ENCODE measurements around the gene CDCA5.
A peak's percentile ranks its signal among the peaks of the same experiment; 100 is the strongest.

The CDCA5 gene

DNA sequence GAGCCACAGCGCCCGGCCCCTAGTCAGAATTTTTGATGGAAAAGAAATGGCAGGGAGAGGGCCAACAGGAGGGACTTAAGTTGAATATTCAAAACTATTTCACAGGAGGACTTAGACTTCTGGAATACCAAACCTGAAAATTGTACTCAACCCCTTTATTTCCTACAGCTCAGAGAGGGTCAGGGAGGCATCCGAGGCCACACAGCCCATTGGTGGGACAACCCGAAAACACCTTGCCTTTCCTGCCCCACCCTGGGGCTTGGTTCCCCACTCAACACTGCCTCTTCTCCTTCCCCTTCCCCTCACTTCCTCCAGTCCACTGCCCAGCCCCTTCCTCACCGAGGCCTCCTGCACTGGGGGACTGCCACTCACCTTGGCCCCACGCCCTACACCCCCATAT lies 26.8 kb downstream of the CDCA5 start:
- no peaks in the 10 kb centered on the region for H3K36me3 ChIP-seq (ENCODE audit: control insufficient read depth in 1 of 2, insufficient read depth in 2 of 2, low read depth in 1 of 2, low read length in 2 of 2)
- no peak overlapping the region for H2BK12ac ChIP-seq (ENCODE audit: low read length in 2 of 2)
- H4K8ac ChIP-seq (ENCODE audit: low read length), result no peak overlapping the region
- H3K4me2 ChIP-seq (ENCODE audit: low read length, poor library complexity, severe bottlenecking), result no peak overlapping the region
- H3K27ac ChIP-seq (ENCODE audit: low read length, poor library complexity, severe bottlenecking), result no peak overlapping the region
- H3K18ac ChIP-seq (ENCODE audit: low read depth in 1 of 2, low read length in 2 of 2), result no peak overlapping the region
- H3K4me3 ChIP-seq (ENCODE audit: insufficient read depth in 1 of 2, low read depth in 1 of 2, low read length in 2 of 2), result no peak overlapping the region
- H4K91ac ChIP-seq (ENCODE audit: low read length), result no peak overlapping the region
- peaks cover 22 to 37% of the 10 kb centered on the region in 2 experiments for H3K27me3 ChIP-seq (ENCODE audit: control insufficient read depth in 1 of 2, insufficient read depth in 1 of 2, low read length in 2 of 2)
- no peak for DNase-seq
- H3K23ac ChIP-seq (ENCODE audit: low read length in 2 of 2), result no peak overlapping the region
- H3K9me3 ChIP-seq (ENCODE audit: control insufficient read depth, low read length), result no peaks in the 10 kb centered on the region
- H2BK5ac ChIP-seq (ENCODE audit: low read depth, low read length, poor library complexity, severe bottlenecking), result no peak overlapping the region
- H3K79me1 ChIP-seq (replicated peaks; ENCODE audit: low read length, poor library complexity, severe bottlenecking), result no peaks in the 10 kb centered on the region
- H3K4ac ChIP-seq (ENCODE audit: low read depth in 1 of 2, low read length in 2 of 2), result no peak overlapping the region
- 89% methylated on average over 6 of the region's 6 CpGs for WGBS
- H3K9ac ChIP-seq (ENCODE audit: low read length), result no peak overlapping the region
- H2AK5ac ChIP-seq (ENCODE audit: low read length, severe bottlenecking), result no peak overlapping the region
- peaks cover 1% of the 10 kb centered on the region for H3K4me1 ChIP-seq (ENCODE audit: control insufficient read depth, insufficient read depth, low read depth, low read length)
- peak overlapping the region; percentile 3 for H2BK15ac ChIP-seq (ENCODE audit: low read depth, poor library complexity, severe bottlenecking)
- no peak overlapping the region for H3K14ac ChIP-seq (ENCODE audit: low read length in 2 of 2)
- no peak overlapping the region for H2BK120ac ChIP-seq (ENCODE audit: low read depth, low read length)
- no peak overlapping the region for H2AFZ ChIP-seq (ENCODE audit: low read depth, low read length)

GRCh38 chr11:65055538-65055937 lies 28.3 kb downstream of the CDCA5 start:
- Histone ChIP-seq H3K9ac (ENCODE audit: low read length) (no peak overlapping the region), H3K4me2 (ENCODE audit: low read length, poor library complexity, severe bottlenecking) (no peak overlapping the region), H3K4me1 (ENCODE audit: control insufficient read depth, insufficient read depth, low read depth, low read length) (peaks cover 5% of the 10 kb centered on the region), H3K14ac (ENCODE audit: low read length in 2 of 2) (no peak overlapping the region), H3K18ac (ENCODE audit: low read depth in 1 of 2, low read length in 2 of 2) (no peak overlapping the region), H3K4me3 (ENCODE audit: insufficient read depth in 1 of 2, low read depth in 1 of 2, low read length in 2 of 2) (no peak overlapping the region), H2BK12ac (ENCODE audit: low read length in 2 of 2) (no peak overlapping the region), H3K9me3 (ENCODE audit: control insufficient read depth, low read length) (no peaks in the 10 kb centered on the region), H4K8ac (ENCODE audit: low read length) (no peak overlapping the region), H3K4ac (ENCODE audit: low read depth in 1 of 2, low read length in 2 of 2) (no peak overlapping the region), H3K23ac (ENCODE audit: low read length in 2 of 2) (no peak overlapping the region), H3K27me3 (ENCODE audit: control insufficient read depth in 1 of 2, insufficient read depth in 1 of 2, low read length in 2 of 2) (peaks cover 22 to 37% of the 10 kb centered on the region in 2 experiments), H2AFZ (ENCODE audit: low read depth, low read length) (no peak overlapping the region), H3K79me1 (replicated peaks; ENCODE audit: low read length, poor library complexity, severe bottlenecking) (no peaks in the 10 kb centered on the region), H4K91ac (ENCODE audit: low read length) (no peak overlapping the region), H3K36me3 (ENCODE audit: control insufficient read depth in 1 of 2, insufficient read depth in 2 of 2, low read depth in 1 of 2, low read length in 2 of 2) (no peaks in the 10 kb centered on the region), H2AK5ac (ENCODE audit: low read length, severe bottlenecking) (no peak overlapping the region), H2BK5ac (ENCODE audit: low read depth, low read length, poor library complexity, severe bottlenecking) (no peak overlapping the region), H2BK15ac (ENCODE audit: low read depth, poor library complexity, severe bottlenecking) (no peak overlapping the region), H2BK120ac (ENCODE audit: low read depth, low read length) (no peak overlapping the region), H3K27ac (ENCODE audit: low read length, poor library complexity, severe bottlenecking) (no peak overlapping the region)
- DNase-seq, result no peak
- 100% methylated on average over 1 of the region's 1 CpG for WGBS

DNA sequence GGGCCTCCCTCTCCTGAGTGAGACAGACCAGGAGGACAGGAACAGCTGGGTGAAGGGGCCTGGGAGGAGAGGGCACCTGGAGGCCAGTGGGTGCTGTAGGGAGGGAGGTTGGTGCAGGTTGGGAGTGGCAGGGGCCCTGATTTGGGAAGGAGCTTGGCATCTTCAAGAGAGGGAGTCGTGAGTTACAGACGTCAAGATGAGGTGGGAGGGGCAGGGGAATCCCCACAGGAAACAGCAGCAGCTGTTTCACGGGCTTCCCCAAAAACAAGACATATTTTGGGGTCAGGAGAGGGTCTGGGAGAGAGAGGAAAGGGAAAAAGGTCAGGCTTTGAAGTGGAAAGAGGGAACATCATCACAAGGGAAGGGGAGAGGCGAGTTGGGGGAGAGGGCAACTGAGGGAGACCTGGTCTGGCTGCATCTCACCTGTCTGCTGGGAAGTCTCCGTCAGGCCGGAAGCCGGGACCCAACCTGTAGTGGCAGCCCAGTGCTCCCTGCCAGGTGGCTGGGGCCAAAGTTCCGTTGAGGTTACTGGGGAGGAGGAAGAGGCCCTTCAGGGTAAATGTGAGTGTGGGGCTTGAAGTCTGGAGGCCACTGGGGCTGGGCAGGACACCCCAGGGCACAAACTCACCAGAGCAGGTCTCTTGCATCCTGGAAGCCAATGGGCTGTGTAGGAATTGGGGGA lies 29.9 kb downstream of the CDCA5 start:
- Histone ChIP-seq H3K27ac (ENCODE audit: low read length, poor library complexity, severe bottlenecking) (no peak overlapping the region), H3K14ac (ENCODE audit: low read length in 2 of 2) (no peak overlapping the region), H3K18ac (ENCODE audit: low read depth in 1 of 2, low read length in 2 of 2) (no peak overlapping the region), H3K36me3 (ENCODE audit: control insufficient read depth in 1 of 2, insufficient read depth in 2 of 2, low read depth in 1 of 2, low read length in 2 of 2) (no peaks in the 10 kb centered on the region), H3K27me3 (ENCODE audit: control insufficient read depth in 1 of 2, insufficient read depth in 1 of 2, low read length in 2 of 2) (peaks cover 22 to 28% of the 10 kb centered on the region in 2 experiments), H2BK5ac (ENCODE audit: low read depth, low read length, poor library complexity, severe bottlenecking) (no peak overlapping the region), H4K8ac (ENCODE audit: low read length) (no peak overlapping the region), H2BK15ac (ENCODE audit: low read depth, poor library complexity, severe bottlenecking) (no peak overlapping the region), H3K9me3 (ENCODE audit: control insufficient read depth, low read length) (no peaks in the 10 kb centered on the region), H3K9ac (ENCODE audit: low read length) (no peak overlapping the region), H2BK12ac (ENCODE audit: low read length in 2 of 2) (no peak overlapping the region), H3K4ac (ENCODE audit: low read depth in 1 of 2, low read length in 2 of 2) (no peak overlapping the region), H3K4me1 (ENCODE audit: control insufficient read depth, insufficient read depth, low read depth, low read length) (peaks cover 5% of the 10 kb centered on the region), H2AFZ (ENCODE audit: low read depth, low read length) (no peak overlapping the region), H2BK120ac (ENCODE audit: low read depth, low read length) (no peak overlapping the region), H3K4me3 (ENCODE audit: insufficient read depth in 1 of 2, low read depth in 1 of 2, low read length in 2 of 2) (no peak overlapping the region), H4K91ac (ENCODE audit: low read length) (no peak overlapping the region), H2AK5ac (ENCODE audit: low read length, severe bottlenecking) (no peak overlapping the region), H3K4me2 (ENCODE audit: low read length, poor library complexity, severe bottlenecking) (no peak overlapping the region), H3K79me1 (replicated peaks; ENCODE audit: low read length, poor library complexity, severe bottlenecking) (no peaks in the 10 kb centered on the region), H3K23ac (ENCODE audit: low read length in 2 of 2) (no peak overlapping the region)
- 62% methylated on average over 8 of the region's 8 CpGs for WGBS
- no peak for DNase-seq

DNA sequence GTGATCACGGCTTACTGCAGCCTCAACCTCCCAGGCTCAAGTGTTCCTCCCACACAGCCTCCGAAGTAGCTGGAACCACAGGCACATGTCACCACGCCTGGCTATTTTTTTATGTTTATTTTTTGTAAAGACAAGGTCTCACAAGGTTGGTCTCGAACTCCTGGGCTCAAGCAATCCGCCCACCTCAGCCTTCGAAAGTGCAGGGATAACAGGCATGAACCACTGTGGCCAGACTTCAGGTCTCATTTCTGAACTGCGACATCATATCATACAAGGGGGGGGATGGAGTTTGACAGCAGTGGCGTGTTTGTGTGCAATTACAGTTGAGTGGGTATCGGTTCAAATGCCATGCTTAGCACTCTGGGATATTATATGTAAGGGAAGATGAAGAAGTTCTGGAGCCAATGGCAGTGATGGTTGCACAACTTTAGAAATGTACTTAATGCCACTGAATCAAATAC lies 32.4 kb downstream of the CDCA5 start:
- H3K36me3 ChIP-seq (ENCODE audit: control insufficient read depth in 1 of 2, insufficient read depth in 2 of 2, low read depth in 1 of 2, low read length in 2 of 2), result peaks cover under 1 to 5% of the 10 kb centered on the region in 2 experiments
- H3K4me2 ChIP-seq (ENCODE audit: low read length, poor library complexity, severe bottlenecking), result no peak overlapping the region
- H3K4ac ChIP-seq (ENCODE audit: low read depth in 1 of 2, low read length in 2 of 2), result no peak overlapping the region
- peaks cover 3% of the 10 kb centered on the region for H3K4me1 ChIP-seq (ENCODE audit: control insufficient read depth, insufficient read depth, low read depth, low read length)
- no peak overlapping the region for H3K27ac ChIP-seq (ENCODE audit: low read length, poor library complexity, severe bottlenecking)
- H3K27me3 ChIP-seq (ENCODE audit: control insufficient read depth in 1 of 2, insufficient read depth in 1 of 2, low read length in 2 of 2), result peaks cover 22 to 25% of the 10 kb centered on the region in 2 experiments
- H4K8ac ChIP-seq (ENCODE audit: low read length), result no peak overlapping the region
- no peak overlapping the region for H3K4me3 ChIP-seq (ENCODE audit: insufficient read depth in 1 of 2, low read depth in 1 of 2, low read length in 2 of 2)
- H2BK5ac ChIP-seq (ENCODE audit: low read depth, low read length, poor library complexity, severe bottlenecking), result no peak overlapping the region
- H3K14ac ChIP-seq (ENCODE audit: low read length in 2 of 2), result no peak overlapping the region
- H4K91ac ChIP-seq (ENCODE audit: low read length), result no peak overlapping the region
- no peak overlapping the region for H2AFZ ChIP-seq (ENCODE audit: low read depth, low read length)
- DNase-seq, result no peak
- H2BK15ac ChIP-seq (ENCODE audit: low read depth, poor library complexity, severe bottlenecking), result no peak overlapping the region
- H2BK120ac ChIP-seq (ENCODE audit: low read depth, low read length), result no peak overlapping the region
- H2BK12ac ChIP-seq (ENCODE audit: low read length in 2 of 2), result no peak overlapping the region
- H3K18ac ChIP-seq (ENCODE audit: low read depth in 1 of 2, low read length in 2 of 2), result no peak overlapping the region
- H3K23ac ChIP-seq (ENCODE audit: low read length in 2 of 2), result no peak overlapping the region
- peaks cover 2% of the 10 kb centered on the region for H3K79me1 ChIP-seq (replicated peaks; ENCODE audit: low read length, poor library complexity, severe bottlenecking)
- H2AK5ac ChIP-seq (ENCODE audit: low read length, severe bottlenecking), result no peak overlapping the region
- no peak overlapping the region for H3K9ac ChIP-seq (ENCODE audit: low read length)
- no peaks in the 10 kb centered on the region for H3K9me3 ChIP-seq (ENCODE audit: control insufficient read depth, low read length)
- 88% methylated on average over 8 of the region's 9 CpGs for WGBS
